ENCODE results near the gene CD1C.

The CD1C gene

DNA sequence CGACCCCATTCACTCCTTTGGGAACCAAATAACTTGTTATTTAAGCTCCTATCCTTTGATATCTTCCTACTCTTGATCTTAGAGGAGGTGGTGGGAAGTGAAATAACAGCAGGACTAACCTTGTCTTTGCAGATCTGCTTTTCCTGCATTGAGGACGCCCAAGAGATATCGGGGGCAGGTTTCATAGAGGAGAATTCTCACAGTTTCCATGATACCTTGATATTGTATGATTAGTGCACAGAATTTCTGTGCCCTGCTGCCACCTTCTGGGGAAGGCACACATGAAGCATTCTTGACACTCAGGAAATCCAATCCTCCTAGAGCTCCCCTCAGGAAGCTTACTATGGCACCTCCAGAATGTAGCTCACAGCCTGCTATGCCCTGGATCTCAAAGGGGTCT lies 40.0 kb downstream of the CD1C start:
- peak; percentile 72 for DNase-seq

DNA sequence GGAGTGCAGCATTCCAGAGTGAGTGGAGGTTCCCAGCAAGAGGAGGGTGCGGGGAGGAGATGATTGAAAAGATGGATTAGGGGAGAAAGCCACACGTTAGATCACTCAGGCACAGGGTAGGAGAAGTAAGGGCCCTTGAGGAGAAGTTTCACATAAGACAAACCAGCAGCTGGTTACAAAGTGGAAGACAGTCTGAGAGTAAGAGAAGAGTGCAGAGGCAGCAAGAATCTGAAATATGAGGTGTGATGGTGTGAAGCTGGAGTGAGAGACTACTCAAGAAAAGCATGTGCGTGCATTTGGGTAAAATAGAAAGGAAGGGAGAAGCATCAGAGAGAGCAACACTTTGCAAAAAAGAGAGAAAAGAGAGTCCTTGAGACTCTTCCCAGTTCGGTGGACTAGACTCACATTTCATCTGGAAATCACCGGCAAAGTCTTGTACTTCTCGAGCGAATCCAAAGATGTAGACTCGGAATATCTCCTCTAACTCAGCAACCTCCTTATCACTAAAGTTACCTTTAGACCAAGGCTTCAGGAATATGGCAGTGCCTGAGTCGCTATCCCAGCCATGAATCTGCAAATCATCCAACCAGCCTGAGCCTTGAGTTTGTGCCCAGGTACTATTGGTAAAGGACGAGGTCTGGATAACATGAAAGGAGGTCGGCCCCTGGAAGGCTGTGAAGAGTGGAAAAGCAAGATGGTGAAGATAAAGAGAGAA lies 40.8 kb downstream of the CD1C start:
- no peak for DNase-seq

DNA sequence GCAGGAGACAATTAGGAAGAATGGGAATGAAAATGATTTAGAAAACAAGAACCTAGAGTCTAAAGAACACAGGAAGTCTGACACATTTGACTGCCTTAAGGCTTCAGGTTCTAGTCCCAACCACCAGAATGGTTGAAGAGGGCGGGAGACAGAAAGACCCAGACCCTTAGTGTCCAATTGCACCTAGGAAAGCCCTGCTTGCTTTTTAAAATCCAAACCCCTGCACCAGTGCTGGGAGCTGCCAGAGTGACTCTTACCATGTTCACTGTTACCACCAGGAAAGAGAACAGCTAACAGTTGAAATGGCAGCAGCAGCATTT lies 41.3 kb downstream of the CD1C start:
- DNase-seq = no peak

DNA sequence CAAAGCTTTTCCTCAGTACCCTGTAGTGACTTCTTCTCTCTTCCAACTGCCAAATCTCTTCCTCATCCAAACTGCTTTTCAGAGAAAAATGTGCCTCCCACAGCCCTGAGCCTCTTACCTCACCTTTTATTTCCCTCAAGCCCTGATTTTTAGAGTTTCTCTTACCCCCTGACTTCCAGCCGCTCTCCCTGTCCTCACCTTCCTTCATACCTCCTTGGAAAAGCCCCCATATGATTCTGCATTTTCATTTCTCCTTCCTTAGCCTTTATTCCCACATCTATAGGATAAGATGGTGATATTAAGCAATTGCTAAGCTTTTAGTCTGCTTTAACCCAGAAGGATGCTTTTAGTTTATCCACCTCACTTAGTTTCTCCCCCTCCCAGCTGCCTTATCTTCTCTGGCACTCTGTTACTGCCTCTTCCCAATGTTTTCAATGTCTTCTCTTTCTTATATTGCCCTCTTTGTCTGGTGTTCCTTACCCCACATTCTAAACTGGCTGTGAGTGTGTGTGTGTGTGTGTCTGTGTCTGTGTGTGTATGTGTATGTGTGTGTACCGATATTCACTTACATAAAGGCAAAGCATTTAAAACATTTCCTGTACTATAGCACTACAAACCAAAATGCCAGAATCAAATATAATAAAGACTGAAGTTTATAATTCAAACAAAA lies 41.9 kb downstream of the CD1C start, which contains the start of gene CD1B:
TSS of gene CD1B (minus strand) at position 51 of the 670 bp plus-strand sequence. CDS start 108 bp downstream, outside the sequence.
- no peak for DNase-seq

DNA sequence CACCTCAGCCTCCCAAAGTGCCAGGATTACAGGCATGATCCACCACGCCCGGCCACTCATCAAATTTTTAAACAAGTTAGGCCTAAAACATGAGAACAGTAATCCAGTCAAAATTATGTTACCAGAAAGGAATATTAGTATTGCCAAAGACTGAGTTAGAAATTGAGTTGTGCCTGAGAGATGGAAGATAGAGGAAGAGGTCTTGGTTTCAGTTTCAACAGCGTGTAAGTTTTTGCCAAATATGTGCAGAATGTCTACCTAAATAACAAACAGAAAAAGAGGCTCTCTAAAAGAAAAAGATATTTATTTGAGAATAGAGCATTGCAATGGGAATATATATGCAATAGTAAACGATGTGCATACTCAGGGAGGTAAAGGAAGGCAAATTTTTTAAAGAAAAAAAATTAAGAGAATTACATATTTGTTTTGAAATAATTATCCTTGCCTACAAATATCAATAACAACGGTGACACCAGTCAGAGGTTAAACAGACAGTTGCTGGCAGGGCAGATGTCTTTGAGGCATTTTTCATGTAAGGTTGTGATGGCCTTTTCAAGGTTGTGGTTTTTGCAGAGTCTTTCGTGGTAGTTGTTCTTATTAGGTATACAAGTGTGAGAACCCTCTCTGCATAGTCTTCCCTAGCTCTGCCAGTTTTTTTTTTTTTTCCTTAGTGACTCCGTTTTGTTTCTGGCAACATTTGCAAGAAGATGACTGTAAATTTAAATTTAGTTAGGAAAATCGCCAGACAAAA lies 43.9 kb downstream of the CD1C start:
- peak; percentile 54 for DNase-seq

DNA sequence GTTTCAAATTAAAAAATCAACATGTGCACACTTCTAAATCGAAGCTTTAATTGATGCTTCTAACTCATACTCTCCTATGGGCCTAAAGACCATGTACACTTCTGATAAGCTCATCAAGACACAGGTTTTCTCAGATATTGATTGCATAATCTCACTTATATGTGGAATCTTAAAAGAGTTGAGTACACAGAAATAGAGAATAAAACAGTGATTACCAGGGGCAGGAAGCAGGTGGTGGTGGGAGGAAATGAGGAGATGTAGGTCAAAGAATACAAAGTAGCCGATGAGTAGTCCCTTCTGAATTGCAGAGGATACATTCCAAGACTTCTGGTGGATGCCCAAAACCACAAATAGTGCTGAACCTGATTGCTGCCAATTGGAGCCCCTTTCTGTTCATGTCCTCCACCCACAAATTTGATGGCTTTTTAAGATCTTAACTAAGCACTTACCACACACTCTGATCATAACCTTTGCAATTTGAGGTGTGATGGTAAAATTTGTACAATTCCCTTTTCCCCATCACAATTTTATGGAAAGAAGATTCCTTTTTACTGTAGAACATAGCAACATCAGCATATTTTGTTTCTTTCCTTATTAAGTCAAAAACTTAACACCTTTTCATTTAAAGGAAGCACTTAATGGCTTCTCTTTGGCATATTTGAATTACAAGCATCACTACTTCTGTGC lies 44.9 kb downstream of the CD1C start:
- peak; percentile 28 for DNase-seq

DNA sequence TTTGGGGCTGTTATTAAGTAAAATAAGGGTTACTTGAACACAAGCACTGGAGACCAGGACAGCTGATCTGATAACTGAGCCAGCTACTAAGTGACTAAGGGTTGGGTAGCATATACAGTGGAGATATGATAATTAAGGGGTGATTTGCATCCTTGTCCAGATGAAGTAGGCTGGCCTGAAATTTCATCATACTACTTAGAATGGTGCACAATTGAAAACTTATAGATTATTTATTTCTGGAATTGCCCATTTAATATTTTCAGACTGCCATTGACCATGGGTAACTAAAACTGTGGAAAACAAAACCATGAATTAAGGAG lies 45.5 kb downstream of the CD1C start:
- peak; percentile 46 for DNase-seq

DNA sequence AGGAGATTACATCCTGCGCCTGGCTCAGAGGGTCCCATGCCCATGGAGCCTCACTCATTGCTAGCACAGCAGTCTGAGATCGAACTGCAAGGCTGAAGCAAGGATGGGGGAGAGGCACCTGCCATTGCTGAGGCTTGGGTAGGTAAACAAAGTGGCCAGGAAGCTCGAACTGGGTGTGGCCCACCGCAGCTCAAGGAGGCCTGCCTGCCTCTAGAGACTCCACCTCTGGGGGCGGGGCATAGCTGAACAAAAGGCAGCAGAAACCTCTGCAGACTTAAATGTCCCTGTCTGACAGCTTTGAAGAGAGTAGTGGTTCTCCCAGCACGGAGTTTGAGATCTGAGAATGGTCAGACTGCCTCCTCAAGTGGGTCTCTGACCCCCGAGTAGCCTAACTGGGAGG lies 46.7 kb downstream of the CD1C start:
- DNase-seq = peak; percentile 29

All from OCI-M1 (cell line).